Dedifferentiated amniotic fluid mesenchymal stem cell (primary cell): ENCODE results near the gene RGS6.
A peak's percentile ranks its signal among the peaks of the same experiment; 100 is the strongest.

Experiments
- DNase-seq: peaks from one replicate; pipeline ENCODE4 v3.0.0-alpha.2; 2016; ENCODE audit errors: extremely low spot score

RGS6 gene

GRCh38 chr14:72404998-72405397 lies 472.8 kb downstream of the RGS6 start:
- DNase-seq = no peak

DNA sequence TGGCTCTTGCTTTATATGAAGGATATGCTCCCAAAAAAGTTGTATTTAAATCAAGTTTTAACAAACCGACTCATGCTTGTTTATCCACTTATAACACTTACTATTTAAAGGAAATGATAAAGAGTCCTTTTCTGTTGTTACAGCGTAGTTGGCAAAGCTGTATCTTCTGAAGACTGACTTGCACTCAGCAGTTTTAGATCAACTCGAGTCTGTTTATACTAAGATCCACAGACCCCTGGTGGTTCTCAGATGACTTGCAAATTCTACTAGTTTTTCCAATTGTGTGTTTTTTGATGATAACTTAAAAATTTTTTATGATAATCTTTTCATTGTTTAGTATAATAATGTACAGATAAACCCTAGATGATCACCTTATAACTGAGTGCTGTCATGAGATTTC lies 475.8 kb downstream of the RGS6 start:
- no peak for DNase-seq

- no peak for DNase-seq
Measured at GRCh38 chr14:72409047-72409446, 476.8 kb downstream of the RGS6 start.

DNA sequence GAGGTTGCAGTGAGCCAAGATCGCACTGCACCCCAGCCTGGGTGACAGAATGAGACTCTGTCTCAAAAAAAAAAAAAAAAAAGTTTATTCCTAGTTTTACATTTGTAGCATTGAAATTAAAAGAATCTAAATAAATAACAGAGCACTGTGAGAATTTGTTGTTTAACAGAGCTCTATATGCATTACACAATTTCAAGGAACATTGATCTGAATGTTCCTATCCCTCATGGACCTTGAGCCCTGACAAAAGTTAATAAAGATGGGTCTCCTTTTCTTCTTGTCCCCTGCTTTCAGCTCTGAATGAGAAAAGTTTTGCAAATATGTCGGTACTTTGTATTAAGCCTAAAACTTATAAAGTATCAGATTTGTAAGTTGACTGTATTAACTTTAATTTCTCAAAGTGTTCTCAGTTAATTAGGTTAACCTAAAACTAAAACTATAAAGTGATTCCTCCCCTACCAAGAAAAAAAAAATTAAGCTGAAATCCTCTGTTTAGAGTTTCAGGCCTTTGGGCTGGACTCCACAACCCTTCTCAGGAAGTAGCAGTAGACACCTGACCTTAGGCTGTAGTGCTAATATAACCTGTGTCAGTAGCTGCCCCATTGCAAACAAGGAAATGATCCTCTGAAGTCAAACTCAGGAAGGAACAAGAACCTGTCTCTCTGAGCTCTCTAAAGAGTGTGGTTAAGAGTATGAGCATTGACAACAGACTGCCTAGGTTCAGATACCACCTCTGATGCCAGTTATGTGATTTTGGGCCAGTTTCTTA lies 484.0 kb downstream of the RGS6 start:
- DNase-seq = no peak

DNA sequence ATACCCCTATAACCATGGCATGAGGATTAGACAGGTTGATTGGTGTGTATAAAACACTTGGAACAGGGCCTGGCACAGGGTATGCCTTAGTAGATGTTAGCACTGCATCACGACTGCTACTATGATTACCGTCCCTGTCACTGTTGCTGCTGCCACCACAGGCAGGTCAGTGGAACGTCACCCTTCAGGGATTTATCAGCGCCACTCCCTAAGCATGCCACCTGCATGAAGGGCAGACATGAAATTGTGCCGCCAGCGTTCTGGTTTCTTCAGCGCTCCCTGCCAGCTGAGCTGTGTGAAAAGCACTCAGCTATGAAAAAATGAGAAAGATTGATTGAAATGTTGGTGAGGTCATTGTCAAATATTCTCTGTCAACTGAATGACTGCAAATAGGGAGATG lies 484.7 kb downstream of the RGS6 start:
- DNase-seq = no peak

DNA sequence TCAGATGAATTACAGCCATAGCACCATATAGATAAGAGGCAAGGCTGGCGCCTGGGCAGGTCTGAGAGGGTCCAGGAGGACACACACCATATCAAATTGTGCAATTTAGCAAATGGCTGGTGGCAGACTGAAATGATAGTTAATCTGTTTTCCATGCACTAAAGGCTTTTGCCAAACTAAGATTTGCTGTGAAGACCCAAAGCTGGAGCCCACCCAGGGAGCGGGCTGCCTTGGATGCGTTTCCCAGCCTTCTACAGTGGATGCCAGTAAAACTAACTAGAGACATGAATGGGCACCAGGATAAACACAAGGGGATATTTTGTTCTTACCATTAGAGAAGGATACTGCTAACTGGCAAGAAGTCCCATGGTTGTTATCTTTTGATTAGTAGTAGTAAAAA lies 486.6 kb downstream of the RGS6 start:
- no peak for DNase-seq

DNA sequence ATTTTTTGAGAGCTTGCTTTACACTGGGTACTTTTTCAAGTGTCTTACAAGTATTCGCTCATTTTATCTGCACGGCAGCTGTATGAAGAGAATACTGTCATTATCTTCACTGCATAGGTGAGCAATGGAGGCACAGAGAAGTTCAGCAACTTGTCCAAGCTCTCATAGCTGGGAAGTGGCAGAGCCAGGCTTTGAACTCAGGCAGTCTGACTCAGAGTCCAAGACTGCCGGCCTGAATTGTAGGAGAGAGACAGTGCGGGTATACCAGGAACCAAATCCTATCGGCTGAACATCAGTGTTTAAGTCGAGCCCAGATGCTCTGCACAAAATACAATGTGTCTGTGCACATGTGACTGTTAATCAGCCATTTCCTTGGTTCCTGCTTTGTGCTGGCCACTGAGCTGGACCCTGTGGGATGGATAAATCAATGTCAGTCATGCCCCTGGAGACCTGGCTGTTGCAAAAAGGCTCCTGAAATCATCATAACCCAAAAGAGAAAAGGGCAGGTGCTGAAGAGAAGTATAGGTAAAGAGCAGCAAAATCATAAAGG lies 487.1 kb downstream of the RGS6 start:
- no peak for DNase-seq

DNA sequence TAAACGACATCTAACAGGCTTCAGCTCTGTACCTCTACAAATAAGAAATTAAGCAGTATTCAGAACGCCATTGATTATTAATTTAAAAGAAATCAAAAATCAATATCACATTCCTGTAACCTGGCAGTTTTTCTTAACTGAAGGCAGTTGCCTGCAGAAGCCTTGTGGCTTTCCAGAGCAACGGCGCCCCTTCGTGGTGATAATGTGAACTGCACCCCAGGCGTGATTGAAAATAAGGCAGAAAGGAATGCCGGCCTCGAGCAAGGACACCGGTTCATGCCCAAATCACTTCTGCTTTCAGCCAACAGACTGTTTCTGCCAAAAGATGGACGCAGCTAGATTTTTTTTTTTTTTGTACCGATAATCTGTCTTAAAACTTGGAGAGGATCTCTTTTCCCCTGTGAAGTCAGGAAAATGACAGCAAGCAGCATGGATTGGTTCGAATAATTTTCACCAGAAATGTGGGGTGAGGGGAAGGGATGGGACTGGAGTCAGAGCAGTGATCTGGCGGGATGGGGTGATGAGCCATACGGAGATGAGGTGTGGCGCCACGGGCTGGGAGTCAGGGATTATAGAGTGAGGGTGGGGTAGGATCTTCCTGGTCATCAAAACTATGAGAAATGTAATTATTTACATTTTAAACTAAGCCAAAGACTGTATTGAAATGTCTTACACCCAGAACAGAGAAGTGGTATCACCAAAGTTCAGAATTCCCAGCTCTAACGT lies 488.7 kb downstream of the RGS6 start:
- peak; percentile 47 for DNase-seq

- no peak for DNase-seq
Measured at GRCh38 chr14:72423957-72424356, 491.7 kb downstream of the RGS6 start.

DNA sequence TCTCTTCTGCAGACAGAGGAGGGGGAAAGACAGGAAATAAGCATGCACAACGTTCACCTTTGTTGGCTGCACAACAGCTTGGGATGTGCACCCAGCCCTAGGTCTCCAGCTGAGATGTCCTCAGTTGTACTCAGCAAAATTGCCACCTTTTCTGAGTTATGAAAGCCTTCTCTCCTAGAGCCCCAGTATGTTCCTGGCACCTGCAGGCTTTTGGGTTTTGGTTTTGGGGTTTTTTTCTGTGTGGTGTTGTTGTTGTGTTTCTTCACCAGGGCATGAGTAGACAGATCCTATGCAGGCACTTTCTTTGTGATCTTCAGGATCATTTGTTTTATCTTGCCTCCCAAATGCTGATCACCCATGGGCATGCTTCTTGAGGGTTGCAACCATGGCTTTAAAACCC lies 498.2 kb downstream of the RGS6 start:
- no peak for DNase-seq

GRCh38 chr14:72432748-72433147 lies 500.5 kb downstream of the RGS6 start:
- DNase-seq = no peak

GRCh38 chr14:72433511-72433910 lies 501.3 kb downstream of the RGS6 start:
- DNase-seq = no peak

DNA sequence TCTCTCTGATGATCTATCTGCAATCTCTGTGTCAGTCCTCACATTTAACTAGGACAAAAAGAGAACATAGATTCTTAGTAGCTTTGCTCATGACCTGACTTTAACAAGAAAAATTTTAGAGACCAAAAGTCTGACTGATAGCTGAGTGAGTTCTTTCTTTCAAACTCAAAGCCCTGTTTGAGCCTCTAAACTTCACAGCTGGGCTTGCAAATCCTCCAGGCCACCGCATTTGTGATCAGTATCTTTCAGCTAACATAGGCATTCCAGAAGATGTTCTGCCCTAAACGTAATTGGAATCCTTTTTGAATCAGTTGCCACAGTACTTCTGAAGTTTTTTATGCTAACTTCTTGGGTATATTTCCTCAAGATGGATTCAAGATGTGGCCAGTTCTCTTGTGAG lies 502.6 kb downstream of the RGS6 start:
- no peak for DNase-seq

- DNase-seq = no peak
Measured at GRCh38 chr14:72439707-72440106, 507.5 kb downstream of the RGS6 start.

- DNase-seq = no peak
Measured at GRCh38 chr14:72443256-72443655, 511.0 kb downstream of the RGS6 start.

- DNase-seq = no peak
Measured at GRCh38 chr14:72443991-72444441, 511.8 kb downstream of the RGS6 start.

- no peak for DNase-seq
Measured at GRCh38 chr14:72444701-72445100, 512.5 kb downstream of the RGS6 start.

GRCh38 chr14:72448212-72448611 lies 516.0 kb downstream of the RGS6 start:
- no peak for DNase-seq

- no peak for DNase-seq
Measured at GRCh38 chr14:72450473-72451044, 518.3 kb downstream of the RGS6 start.

GRCh38 chr14:72451054-72451972 lies 519.1 kb downstream of the RGS6 start:
- no peak for DNase-seq

GRCh38 chr14:72452774-72453173 lies 520.5 kb downstream of the RGS6 start:
- DNase-seq = no peak
